Amniotic stem cell (primary cell): ENCODE data around the gene HACD4.
"Not testable (repeated sequence)": the region's sequence is repeated elsewhere in the genome, so short reads cannot be mapped to it uniquely, and the experiment has no call there.

ENCODE experiments used
- DNase-seq: peaks from one replicate; lab custom pipeline; 2025; lab: John Stamatoyannopoulos, UW

HACD4 gene

DNA sequence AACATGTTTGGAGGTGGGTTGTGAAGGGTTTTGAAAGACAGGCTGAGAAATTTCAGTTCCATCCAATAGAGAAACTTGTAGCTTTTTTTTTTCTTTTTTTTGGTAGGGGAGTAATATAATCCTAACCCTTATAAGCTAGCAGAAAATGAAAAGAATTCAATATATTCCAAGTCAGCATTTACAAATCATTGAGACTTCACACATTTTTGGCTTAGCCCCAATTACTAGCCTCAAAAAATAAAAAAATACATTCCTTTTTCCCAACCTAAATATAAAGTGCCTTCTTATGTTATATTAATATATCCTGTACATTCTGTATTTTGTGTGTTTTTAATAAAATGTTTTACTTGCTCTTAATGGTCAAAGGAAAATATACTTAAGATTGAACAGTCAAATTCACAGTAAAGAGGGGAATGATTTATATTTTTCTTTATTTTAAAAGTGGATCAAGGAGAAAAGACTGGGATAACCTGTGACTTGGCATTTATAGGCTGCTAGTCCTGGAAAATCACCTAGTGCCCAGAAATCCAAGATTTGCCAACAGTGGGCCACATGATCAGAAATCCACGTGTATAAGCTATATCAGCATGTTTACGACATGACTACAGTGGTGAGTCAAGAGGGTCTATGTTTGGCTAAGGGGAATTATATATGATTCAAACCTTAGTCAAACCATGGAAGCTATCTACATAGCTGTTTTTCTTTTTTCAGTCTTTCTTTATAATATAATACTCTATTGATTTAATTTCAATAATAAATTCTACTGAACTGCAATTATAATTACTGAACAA is 14.5 kb downstream of the HACD4 start:
- DNase-seq: peak; percentile 41

DNA sequence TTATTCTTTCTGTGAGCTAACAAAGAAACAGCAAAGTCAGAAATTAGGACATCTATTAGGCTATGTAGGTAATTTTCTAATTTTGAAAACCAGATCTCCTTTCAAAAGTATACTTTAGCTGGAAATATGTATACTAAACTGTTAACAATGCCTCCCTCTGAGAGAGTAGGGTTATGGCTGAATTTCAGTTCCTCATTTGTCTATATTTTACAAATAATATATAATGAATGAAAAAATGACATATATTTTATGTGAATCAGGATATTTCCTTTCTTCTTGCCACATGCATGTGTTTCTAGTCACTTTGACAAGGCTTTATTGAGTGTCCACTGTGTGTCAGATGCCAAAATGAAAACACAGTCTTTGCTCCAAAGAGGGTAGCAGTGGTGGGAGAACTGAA is 15.4 kb downstream of the HACD4 start:
- no peak for DNase-seq

- no peak for DNase-seq
These were observed 16.2 kb downstream of the HACD4 start for GRCh38 chr9:21015129-21015815.

- no peak for DNase-seq
These were observed 29.4 kb downstream of the HACD4 start for GRCh38 chr9:21002040-21002439.

DNA sequence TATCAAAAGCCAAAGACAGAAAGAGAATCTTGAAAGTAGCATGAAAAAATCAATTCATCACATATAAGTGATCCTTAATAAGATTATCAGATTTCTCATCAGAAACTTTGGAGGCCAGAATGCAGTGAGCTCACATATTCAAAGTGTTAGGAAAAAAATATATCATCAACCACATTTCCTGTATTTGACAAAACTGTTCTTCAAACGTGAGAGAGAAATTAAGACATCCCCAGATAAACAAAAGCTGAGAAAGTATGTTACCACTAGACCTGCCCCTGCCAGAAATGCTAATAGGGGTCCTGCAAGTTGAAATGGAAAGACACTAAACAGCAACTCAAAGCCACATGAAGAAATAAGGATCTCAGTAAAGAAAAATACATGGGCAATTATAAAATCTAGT is 29.9 kb downstream of the HACD4 start:
- no peak for DNase-seq

DNA sequence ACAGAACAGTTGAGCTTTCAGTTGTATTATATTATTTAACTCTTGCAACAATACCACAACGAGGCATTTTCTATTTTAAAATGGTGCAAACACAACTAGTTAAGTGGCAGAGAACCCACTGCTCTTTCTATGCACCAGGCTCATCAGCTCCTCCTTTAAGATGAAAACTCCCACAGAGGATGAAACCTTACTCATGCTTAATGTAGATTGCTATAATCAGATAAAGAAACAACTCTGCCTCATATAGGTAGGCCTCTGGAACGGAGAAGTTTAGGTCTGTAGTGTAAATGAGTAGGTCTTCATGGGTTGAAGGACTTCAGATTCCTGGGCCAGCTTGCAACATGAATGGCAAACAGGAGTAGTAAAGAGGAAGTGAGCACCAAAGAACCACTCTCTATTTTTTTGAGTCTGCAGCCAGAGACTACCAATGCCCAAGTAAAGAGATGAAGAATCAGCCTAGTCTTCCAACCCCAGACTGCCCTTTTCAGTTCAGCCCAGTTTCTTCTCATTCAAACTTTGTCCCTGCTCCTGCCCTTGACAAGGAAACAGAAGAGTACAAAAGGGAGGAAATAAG is 33.9 kb downstream of the HACD4 start:
- no peak for DNase-seq

- no peak for DNase-seq
These were observed 34.6 kb downstream of the HACD4 start for GRCh38 chr9:20996809-20997208.

DNA sequence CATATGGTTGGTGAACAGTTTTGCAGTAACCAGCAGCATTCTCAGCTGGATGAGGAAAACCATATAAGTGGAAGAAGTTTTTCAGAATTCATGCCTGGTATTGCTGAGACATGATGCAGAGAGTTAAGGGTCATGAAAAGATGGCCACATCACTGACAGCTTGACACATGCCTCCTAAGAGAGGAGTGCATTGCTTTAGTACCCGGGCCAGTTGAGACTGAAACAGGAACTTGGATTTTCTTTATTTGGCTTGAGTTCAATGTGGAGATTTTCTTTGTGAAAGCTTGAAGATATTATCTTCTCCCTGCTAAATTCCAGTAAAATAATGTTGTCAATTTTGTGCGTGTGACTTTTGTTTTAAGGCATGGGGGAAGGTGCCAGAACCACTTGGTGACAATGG is 35.8 kb downstream of the HACD4 start:
- no peak for DNase-seq

GRCh38 chr9:20994486-20994885 is 37.0 kb downstream of the HACD4 start:
- no peak for DNase-seq

GRCh38 chr9:20990867-20991266 is 40.6 kb downstream of the HACD4 start:
- no peak for DNase-seq

GRCh38 chr9:20989923-20990341 is 41.5 kb downstream of the HACD4 start:
- DNase-seq: no peak

DNA sequence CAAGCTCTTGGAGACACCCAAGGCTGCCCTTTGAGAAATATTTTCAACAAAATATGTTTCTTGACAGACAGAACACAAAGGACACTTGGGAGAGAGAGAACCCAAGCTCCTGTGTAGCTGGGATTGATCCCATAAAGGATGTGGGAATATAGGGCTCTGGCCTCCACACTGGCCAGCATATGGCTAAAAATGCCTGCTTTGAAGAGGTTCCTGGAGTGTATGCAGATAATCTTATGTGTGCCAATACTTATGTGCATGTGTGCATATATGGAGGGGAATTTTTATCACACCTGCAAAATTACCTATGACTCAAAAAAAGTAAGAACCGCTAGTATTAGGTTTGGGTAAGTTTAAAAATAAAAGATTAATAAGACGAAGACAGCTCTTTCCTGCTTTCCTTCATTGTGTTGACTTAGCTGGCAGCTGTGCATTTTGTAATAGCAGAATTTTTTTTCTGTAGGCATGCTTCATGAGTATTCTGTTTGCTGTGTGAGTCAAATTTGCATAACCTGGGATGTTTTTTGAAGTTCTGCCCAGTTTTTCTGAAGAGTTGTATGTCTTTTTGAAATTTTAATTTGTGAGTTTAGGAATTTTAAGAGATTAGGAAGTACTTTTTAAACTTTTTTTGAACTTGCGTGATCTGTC is 42.6 kb downstream of the HACD4 start:
- DNase-seq: no peak

- no peak for DNase-seq
These were observed 43.4 kb downstream of the HACD4 start for GRCh38 chr9:20988061-20988460.

DNA sequence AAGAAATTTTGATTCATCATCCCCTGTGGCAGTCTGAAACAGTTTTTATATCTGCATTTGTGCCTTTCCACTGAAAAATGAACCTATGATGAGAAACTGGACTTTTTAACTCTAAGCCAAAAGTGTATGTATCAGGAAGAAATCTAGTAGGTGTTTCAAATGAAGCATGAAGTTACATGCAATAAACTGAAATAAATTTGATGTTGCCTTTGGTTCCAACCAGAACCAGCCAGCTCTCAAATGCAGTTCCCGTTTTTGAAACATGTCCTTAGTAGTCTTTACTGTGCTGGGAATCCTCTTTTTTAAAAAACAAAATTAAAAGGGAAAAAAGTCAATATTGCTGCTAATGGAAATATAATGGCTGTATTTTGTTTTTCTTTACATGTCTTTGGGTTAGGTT is 43.9 kb downstream of the HACD4 start:
- DNase-seq: no peak

DNA sequence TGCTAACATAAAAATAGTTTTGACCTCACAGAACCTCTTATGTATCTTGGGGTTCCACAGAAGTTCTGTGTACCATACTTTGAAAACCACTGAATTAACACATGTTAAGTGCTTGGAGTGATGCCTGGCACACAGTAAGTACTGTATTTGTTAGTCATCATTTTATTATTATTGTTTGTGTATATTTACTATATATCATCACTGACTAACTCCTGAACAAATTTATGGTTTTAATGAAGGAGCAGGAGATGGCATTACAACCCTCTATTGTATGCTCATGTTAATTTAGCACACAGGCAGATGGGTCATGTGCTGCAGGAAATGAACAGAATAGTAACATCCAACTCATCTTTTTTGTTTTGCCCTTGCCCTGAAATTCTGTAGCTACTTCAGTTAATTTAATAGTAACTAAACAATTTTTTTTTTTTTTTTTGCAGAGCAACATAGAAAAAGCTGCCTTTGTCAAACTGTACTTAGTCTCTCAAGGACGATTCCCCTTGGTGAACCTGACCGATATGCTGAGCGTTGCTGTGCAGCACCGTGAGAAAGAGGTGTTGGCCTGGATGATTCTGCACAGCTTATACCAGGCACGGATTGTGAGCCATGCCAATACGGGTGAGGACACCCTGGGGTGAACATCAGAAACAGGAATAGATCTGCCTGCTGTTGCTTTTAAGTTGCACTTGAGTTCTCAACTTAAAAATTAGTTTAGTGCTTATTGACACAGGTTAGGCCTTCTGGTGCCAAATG is 45.4 kb downstream of the HACD4 start:
- DNase-seq: no peak

DNA sequence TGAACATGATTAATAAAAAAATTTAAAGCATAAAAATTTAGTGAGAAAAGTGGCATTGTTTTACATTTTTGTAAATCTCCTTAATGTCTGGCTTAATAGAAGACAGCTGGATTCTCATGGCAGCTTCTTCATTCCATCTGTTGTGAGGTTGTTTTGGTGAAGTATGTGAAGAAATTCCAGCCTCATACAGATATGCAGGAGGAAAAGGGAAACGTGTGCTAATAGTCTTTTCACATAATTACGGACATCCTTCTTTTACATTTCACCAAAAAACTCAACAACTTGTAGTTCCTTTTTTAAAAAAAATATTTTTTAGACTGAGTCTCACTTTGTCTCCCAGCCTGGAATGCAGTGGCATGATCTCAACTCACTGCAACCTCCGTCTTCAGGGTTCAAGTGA is 46.9 kb downstream of the HACD4 start:
- no peak for DNase-seq

DNA sequence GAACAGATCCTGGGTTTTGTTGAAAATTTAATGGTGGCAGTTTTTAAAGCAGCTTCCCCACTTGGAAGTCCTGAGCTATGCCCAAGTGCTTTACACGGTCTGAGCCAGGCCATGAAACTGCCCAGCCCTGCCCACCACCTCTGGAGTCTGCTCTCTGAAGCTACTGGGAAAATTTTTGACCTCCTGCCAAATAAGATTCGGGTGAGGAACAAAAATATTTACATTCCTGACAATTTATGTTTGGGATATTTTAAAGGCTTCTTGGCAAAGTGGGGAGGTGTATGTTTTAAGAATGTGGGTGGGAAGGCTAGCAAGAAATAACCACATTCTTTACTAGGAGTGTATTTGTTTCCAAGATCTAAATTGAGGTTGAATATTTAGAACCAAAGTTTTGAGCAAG is 50.0 kb downstream of the HACD4 start:
- DNase-seq: peak; percentile 48

GRCh38 chr9:20980832-20981455 is 50.5 kb downstream of the HACD4 start:
- peak; percentile 41 for DNase-seq

DNA sequence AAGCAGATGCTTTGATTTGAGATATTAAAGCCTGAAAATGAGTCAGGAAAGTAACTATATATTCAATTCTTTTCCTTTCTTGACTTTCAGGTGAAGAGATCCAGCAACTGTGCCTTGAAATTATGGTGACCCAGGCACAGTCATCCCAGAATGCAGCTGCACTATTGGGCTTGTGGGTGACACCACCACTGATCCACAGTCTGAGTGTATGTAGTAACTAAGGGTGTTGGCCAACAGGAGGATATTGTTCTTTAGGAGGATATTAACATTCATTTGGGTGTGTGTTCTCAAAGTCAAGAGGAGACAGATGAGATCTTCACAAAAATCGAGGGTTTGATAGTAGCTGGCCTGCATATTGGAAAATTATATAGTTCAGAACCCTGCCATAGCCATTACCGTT is 53.2 kb downstream of the HACD4 start:
- no peak for DNase-seq

DNA sequence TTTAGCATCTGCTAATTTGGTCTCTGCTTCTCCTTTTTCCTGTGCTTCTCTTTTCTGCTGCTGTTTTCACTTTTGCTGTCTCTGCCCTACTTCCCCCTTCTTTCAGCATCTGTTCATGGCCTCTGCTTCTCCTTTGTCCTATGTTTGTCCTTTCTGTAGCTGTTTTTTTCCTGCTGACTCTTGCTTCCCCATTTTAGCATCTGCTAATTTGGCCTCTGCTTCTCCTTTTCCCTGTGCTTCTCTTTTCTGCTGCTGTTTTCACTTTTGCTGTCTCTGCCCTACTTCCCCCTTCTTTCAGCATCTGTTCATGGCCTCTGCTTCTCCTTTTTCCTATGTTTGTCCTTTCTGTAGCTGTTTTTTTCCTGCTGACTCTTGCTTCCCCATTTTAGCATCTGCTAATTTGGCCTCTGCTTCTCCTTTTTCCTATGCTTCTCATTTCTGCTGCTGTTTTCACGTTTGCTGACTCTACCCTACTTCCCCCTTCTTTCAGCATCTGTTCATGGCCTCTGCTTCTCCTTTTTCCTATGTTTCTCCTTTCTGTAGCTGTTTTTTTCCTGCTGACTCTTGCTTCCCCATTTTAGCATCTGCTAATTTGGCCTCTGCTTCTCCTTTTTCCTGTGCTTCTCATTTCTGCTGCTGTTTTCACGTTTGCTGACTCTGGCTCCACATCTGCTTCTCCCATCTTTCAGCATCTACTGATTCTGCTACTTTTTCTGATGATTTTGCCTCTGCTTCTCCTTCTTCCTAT is 57.1 kb downstream of the HACD4 start:
- DNase-seq: not testable (repeated sequence)
